ENCODE measurements around the gene CFAP74.
A peak's percentile ranks its signal among the peaks of the same experiment; 100 is the strongest.

CFAP74 gene

DNA sequence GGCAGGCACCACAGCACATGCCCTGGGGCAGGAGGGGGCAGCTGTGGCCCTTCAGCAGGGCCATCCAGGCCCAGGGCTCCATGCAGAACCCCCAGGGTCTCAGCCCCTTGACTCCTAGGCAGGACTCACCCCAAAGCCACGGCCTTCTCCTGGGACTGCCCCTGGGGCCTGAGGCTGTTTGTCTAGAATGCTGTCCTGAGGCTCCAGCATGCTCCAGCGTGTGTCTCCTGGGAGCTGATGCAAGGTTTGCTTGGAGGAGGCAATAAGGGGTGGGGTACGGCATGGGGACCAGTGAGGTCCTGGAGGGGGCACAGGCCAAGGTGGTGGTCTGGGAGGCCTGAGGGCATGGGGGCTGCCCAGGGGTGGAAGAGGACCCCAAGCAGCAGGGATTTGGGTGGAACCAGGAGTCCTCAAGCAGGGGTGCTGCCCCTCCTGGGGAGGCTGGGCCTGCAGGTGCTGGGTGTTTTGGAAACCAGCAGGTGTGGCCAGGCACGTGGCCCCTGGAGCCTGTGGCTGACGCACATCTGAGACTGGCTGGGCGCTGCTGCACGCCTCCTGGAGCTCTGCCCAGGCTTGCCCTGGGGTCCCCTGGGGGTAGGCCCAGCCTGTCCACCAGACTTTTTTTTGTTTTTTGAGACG is 96.4 kb downstream of the CFAP74 start (continued):
- TF ChIP-seq KLF16 (tag by site-specific recombination; IDR thresholded peaks at IDR 0.05) = peak; percentile 82
- no peak for TF ChIP-seq GFI1B (tag by site-specific recombination; IDR thresholded peaks at IDR 0.05)
- TF ChIP-seq, protein P1, sequence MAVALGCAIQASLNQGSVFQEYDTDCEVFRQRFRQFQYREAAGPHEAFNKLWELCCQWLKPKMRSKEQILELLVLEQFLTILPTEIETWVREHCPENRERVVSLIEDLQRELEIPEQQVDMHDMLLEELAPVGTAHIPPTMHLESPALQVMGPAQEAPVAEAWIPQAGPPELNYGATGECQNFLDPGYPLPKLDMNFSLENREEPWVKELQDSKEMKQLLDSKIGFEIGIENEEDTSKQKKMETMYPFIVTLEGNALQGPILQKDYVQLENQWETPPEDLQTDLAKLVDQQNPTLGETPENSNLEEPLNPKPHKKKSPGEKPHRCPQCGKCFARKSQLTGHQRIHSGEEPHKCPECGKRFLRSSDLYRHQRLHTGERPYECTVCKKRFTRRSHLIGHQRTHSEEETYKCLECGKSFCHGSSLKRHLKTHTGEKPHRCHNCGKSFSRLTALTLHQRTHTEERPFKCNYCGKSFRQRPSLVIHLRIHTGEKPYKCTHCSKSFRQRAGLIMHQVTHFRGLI (tag by site-specific recombination; IDR thresholded peaks at IDR 0.05) = peak; percentile 95
- peak; percentile 46; the same call in 1 of the 2 replicates for TF ChIP-seq ZNF624 (tag by site-specific recombination; IDR thresholded peaks at IDR 0.05)
- TF ChIP-seq, protein P2, sequence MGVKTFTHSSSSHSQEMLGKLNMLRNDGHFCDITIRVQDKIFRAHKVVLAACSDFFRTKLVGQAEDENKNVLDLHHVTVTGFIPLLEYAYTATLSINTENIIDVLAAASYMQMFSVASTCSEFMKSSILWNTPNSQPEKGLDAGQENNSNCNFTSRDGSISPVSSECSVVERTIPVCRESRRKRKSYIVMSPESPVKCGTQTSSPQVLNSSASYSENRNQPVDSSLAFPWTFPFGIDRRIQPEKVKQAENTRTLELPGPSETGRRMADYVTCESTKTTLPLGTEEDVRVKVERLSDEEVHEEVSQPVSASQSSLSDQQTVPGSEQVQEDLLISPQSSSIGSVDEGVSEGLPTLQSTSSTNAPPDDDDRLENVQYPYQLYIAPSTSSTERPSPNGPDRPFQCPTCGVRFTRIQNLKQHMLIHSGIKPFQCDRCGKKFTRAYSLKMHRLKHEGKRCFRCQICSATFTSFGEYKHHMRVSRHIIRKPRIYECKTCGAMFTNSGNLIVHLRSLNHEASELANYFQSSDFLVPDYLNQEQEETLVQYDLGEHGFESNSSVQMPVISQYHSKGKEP (tag by site-specific recombination; IDR thresholded peaks at IDR 0.05) = peak; percentile 21; the same call in 1 of the 2 replicates
- TF ChIP-seq ZNF394 (tag by site-specific recombination; IDR thresholded peaks at IDR 0.05; ENCODE audit: borderline replicate concordance) = no peak
- 0 out of 2 replicates have a peak, but pooled peaks have one; percentile 13 for TF ChIP-seq ZFP69B (tag by site-specific recombination; IDR thresholded peaks at IDR 0.05)
- 0 out of 2 replicates have a peak, but pooled peaks have one; percentile 28 for TF ChIP-seq ZNF558 (tag by site-specific recombination; IDR thresholded peaks at IDR 0.05)
- TF ChIP-seq, protein P3, sequence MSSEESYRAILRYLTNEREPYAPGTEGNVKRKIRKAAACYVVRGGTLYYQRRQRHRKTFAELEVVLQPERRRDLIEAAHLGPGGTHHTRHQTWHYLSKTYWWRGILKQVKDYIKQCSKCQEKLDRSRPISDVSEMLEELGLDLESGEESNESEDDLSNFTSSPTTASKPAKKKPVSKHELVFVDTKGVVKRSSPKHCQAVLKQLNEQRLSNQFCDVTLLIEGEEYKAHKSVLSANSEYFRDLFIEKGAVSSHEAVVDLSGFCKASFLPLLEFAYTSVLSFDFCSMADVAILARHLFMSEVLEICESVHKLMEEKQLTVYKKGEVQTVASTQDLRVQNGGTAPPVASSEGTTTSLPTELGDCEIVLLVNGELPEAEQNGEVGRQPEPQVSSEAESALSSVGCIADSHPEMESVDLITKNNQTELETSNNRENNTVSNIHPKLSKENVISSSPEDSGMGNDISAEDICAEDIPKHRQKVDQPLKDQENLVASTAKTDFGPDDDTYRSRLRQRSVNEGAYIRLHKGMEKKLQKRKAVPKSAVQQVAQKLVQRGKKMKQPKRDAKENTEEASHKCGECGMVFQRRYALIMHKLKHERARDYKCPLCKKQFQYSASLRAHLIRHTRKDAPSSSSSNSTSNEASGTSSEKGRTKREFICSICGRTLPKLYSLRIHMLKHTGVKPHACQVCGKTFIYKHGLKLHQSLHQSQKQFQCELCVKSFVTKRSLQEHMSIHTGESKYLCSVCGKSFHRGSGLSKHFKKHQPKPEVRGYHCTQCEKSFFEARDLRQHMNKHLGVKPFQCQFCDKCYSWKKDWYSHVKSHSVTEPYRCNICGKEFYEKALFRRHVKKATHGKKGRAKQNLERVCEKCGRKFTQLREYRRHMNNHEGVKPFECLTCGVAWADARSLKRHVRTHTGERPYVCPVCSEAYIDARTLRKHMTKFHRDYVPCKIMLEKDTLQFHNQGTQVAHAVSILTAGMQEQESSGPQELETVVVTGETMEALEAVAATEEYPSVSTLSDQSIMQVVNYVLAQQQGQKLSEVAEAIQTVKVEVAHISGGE (tag by site-specific recombination; conservative IDR thresholded peaks at IDR 0.05; ENCODE audit: low read depth) = no peak
- TF ChIP-seq ZBTB8A (tag by site-specific recombination; IDR thresholded peaks at IDR 0.05) = peak; percentile 89
- no peak for TF ChIP-seq SP3 (tag by site-specific recombination; IDR thresholded peaks at IDR 0.05)
- no peak for TF ChIP-seq ZBTB21 (tag by site-specific recombination; IDR thresholded peaks at IDR 0.05)
- no peak for TF ChIP-seq ZNF239 (tag by site-specific recombination; IDR thresholded peaks at IDR 0.05)
- TF ChIP-seq, protein P4, sequence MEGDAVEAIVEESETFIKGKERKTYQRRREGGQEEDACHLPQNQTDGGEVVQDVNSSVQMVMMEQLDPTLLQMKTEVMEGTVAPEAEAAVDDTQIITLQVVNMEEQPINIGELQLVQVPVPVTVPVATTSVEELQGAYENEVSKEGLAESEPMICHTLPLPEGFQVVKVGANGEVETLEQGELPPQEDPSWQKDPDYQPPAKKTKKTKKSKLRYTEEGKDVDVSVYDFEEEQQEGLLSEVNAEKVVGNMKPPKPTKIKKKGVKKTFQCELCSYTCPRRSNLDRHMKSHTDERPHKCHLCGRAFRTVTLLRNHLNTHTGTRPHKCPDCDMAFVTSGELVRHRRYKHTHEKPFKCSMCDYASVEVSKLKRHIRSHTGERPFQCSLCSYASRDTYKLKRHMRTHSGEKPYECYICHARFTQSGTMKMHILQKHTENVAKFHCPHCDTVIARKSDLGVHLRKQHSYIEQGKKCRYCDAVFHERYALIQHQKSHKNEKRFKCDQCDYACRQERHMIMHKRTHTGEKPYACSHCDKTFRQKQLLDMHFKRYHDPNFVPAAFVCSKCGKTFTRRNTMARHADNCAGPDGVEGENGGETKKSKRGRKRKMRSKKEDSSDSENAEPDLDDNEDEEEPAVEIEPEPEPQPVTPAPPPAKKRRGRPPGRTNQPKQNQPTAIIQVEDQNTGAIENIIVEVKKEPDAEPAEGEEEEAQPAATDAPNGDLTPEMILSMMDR (tag by site-specific recombination; IDR thresholded peaks at IDR 0.05) = peak; percentile 26; the same call in 1 of the 2 replicates
- TF ChIP-seq ZNF211 (tag by site-specific recombination; IDR thresholded peaks at IDR 0.05; ENCODE audit: low read depth) = no peak
- peak; percentile 30; the same call in 1 of the 2 replicates for TF ChIP-seq KLF9 (tag by site-specific recombination; IDR thresholded peaks at IDR 0.05; ENCODE audit: low read depth)
- TF ChIP-seq ZNF600 (tag by site-specific recombination; IDR thresholded peaks at IDR 0.05) = peak; percentile 37; the same call in 1 of the 2 replicates
- 0 out of 2 replicates have a peak, but pooled peaks have one; percentile 48 for TF ChIP-seq BCL11A (tag by site-specific recombination; IDR thresholded peaks at IDR 0.05; ENCODE audit: low read depth)
- TF ChIP-seq ZNF76 (tag by site-specific recombination; IDR thresholded peaks at IDR 0.05; ENCODE audit: borderline replicate concordance, low read depth) = peak; percentile 61; the same call in 1 of the 2 replicates
- TF ChIP-seq, protein P5, sequence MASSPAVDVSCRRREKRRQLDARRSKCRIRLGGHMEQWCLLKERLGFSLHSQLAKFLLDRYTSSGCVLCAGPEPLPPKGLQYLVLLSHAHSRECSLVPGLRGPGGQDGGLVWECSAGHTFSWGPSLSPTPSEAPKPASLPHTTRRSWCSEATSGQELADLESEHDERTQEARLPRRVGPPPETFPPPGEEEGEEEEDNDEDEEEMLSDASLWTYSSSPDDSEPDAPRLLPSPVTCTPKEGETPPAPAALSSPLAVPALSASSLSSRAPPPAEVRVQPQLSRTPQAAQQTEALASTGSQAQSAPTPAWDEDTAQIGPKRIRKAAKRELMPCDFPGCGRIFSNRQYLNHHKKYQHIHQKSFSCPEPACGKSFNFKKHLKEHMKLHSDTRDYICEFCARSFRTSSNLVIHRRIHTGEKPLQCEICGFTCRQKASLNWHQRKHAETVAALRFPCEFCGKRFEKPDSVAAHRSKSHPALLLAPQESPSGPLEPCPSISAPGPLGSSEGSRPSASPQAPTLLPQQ (tag by site-specific recombination; IDR thresholded peaks at IDR 0.05) = peak; percentile 38; the same call in 1 of the 2 replicates
- 0 out of 2 replicates have a peak, but pooled peaks have one; percentile 11 for TF ChIP-seq OSR2 (tag by site-specific recombination; IDR thresholded peaks at IDR 0.05)
- TF ChIP-seq KLF1 (tag by site-specific recombination; IDR thresholded peaks at IDR 0.05) = peak; percentile 74
- TF ChIP-seq, protein P6, sequence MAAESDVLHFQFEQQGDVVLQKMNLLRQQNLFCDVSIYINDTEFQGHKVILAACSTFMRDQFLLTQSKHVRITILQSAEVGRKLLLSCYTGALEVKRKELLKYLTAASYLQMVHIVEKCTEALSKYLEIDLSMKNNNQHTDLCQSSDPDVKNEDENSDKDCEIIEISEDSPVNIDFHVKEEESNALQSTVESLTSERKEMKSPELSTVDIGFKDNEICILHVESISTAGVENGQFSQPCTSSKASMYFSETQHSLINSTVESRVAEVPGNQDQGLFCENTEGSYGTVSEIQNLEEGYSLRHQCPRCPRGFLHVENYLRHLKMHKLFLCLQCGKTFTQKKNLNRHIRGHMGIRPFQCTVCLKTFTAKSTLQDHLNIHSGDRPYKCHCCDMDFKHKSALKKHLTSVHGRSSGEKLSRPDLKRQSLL (tag by site-specific recombination; IDR thresholded peaks at IDR 0.05) = peak; percentile 98
- TF ChIP-seq ZNF335 (tag by site-specific recombination; conservative IDR thresholded peaks at IDR 0.05) = peak; percentile 14; the same call in 1 of the 2 replicates
- peak; percentile 99 for TF ChIP-seq ZIC2 (tag by site-specific recombination; IDR thresholded peaks at IDR 0.05)
- TF ChIP-seq SCRT2 (tag by site-specific recombination; IDR thresholded peaks at IDR 0.05) = peak; percentile 75
- no peak for TF ChIP-seq ZNF670 (tag by site-specific recombination; IDR thresholded peaks at IDR 0.05; ENCODE audit: low read depth)
